ENCODE data around the gene RAD51AP2.
"Not testable (repeated sequence)": the region's sequence is repeated elsewhere in the genome, so short reads cannot be mapped to it uniquely, and the experiment has no call there.

RAD51AP2 gene

GRCh38 chr2:17518212-17519154 lies at the start of gene RAD51AP2:
RAD51AP2 (minus strand) TSS chr2:17518440; CDS start chr2:17518415, 25 bp downstream.
- no peak for FAIRE-seq

DNA sequence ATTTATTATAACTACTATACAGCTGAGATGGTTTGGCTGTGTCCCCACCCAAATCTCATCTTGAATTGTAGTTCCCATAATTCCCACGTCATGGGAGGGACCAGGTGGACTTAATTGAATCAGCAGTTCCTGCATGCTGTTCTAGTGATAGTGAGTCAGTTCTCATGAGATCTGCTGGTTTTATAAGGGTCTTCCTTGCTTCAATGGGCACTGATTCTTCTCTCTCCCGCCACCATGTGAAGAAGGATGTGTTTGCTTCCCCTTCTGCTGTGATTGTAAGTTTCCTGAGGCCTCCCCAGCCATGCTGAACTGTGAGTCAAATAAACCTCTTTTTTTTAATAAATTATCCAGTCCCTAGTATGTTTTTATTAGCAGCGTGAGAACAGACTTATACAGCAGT lies 47.5 kb upstream of the RAD51AP2 start:
- FAIRE-seq; DNase-seq (ENCODE audit: low spot score): not testable (repeated sequence)

More at GRCh38 chr2:17518212-17519154, at the start of gene RAD51AP2:
- no peak for DNase-seq (ENCODE audit: low spot score)

GRCh38 chr2:17558878-17559277 lies 40.6 kb upstream of the RAD51AP2 start:
- no peak for FAIRE-seq
- no peak for DNase-seq (ENCODE audit: low spot score)

- DNase-seq (ENCODE audit: low spot score) (no peak), FAIRE-seq (no peak)
Observed at GRCh38 chr2:17558053-17558452, 39.8 kb upstream of the RAD51AP2 start.

- FAIRE-seq = no peak
- DNase-seq (ENCODE audit: low spot score) = no peak
Observed at GRCh38 chr2:17557596-17557995, 39.4 kb upstream of the RAD51AP2 start.

DNA sequence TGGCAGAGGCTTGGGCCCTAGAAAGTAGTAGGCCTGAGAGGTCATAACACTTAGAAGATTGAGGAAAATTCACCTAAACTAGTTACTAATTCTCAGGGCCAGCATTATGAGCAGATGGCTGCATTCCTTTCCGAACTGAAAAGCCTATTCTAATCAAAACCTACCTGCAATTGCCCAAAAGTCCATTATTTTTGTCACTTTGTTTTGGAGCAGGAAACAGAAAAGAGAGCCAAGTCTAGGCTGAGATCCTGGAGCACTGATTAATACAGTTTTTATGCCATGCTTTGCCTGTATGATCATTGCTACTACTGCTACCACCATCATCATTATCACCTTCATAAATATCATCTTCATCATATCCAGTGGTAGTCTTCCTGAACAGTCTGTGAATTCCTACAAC lies 36.9 kb upstream of the RAD51AP2 start:
- DNase-seq (ENCODE audit: low spot score) = no peak
- no peak for FAIRE-seq

GRCh38 chr2:17550907-17551306 lies 32.7 kb upstream of the RAD51AP2 start:
- no peak for DNase-seq (ENCODE audit: low spot score)
- no peak for FAIRE-seq

- DNase-seq (ENCODE audit: low spot score) = no peak
Observed at GRCh38 chr2:17547737-17548136, 29.5 kb upstream of the RAD51AP2 start.

GRCh38 chr2:17547237-17547636 lies 29.0 kb upstream of the RAD51AP2 start:
- FAIRE-seq (no peak), DNase-seq (ENCODE audit: low spot score) (no peak)

More at GRCh38 chr2:17547737-17548136, 29.5 kb upstream of the RAD51AP2 start:
- no peak for FAIRE-seq

DNA sequence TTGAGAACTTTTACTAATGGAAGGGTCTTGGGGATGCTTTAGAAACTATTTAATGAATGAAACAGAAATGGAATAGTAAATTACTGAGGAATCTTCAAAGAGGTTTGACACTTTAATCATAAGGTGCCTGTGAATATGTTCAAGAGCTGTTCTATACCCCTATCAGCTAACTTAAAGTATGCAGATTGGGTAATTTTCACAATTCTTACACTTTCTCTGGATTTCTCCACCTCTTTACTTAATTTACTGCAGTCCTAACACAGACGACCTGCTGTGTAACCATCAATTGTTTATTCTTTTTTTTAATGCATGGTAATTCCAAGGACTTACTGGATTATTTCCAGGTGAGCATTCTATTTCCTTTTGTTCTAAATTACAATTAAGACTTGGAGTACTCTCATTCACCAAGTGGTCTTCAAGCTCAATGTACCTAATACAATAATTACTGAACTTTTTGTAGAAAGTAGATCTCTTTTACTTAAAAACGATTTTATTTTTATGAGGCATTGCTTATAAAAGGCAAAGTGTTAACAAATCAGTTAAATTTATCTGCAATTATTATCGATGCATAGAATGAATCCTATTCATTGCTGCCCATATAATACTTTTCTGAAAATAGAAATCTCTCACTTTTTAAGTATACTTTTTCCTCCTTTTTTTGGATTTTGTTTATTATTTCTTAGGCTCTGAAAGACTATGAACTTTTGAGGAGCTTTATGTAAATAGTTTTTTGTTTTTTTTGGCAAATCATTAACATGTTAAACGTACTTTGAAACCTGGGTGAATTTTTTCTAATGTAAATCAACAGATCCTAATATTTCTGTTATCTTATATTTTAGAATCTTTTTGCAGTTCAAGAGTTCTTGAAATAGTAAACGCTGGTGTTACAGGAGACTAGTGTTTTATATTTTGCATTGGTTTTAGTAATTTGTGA lies 27.7 kb upstream of the RAD51AP2 start:
- no peak for FAIRE-seq
- no peak for DNase-seq (ENCODE audit: low spot score)

- DNase-seq (ENCODE audit: low spot score) (no peak), FAIRE-seq (no peak)
Observed at GRCh38 chr2:17544256-17544655, 26.0 kb upstream of the RAD51AP2 start.

DNA sequence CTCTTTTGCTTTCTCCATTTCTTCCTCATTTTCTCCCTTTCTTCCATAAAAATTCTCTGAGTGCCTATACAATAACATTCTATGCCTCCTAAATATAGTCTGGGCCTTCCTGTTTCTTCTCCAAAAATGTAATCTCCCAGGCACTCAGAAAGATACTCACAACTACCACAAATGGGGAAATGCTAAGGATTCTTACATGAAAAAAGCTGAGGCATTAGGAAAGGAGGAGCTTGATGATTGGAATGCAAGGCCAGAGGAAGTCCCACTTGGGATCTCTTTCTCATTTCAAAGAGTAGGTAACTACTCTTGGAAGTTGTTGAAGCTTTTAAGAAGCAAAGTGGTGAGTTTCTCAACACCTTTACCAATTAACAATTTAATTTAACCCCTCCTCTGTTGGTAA lies 25.6 kb upstream of the RAD51AP2 start:
- no peak for DNase-seq (ENCODE audit: low spot score)
- FAIRE-seq = no peak

DNA sequence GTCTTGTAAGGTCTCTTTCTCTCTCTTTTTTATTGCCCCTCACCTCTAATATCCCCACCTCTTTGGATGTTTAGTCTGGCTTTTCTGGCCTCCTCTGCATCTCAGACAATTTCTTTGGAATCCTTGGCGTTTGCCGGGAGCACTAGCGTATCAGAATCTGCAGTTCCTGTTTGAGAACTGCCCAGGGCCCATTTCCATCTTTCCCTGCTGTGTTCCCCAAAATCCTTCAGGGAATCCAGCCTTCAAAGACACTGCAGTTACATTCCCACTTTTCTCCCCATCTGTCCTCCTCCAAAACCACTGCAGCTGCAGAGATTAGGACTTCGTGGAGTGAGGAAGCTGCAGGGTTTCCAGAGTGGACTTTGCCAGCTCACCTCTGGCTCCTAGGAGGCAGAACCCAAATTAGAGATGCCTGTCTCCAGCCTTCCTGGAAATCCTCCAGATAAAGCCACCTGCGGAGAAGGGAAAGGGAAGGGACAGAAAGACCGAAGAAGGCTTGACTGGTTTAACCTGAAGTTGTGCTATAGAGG lies 25.0 kb upstream of the RAD51AP2 start:
- FAIRE-seq (no peak), DNase-seq (ENCODE audit: low spot score) (no peak)

DNA sequence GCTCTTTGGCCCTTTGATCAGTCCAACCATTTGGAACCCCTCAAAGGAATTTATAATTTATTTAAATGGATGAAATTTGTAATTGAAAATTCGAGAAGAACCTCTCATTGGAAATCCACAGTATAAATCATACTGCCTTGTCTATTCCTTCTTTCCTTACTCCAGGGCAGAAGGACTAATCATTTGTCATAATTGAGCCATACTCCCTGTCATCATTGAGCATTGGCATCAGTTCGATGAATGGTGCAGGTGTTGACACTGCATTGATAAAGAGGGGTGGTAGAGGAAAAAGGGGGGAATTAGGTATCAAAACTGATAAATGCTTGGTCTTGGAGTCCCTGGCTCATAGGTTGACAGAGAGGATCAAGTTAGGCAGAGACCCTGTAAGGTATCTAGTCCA lies 24.2 kb upstream of the RAD51AP2 start:
- FAIRE-seq = no peak

GRCh38 chr2:17541531-17541950 lies 23.3 kb upstream of the RAD51AP2 start:
- FAIRE-seq = no peak
- no peak for DNase-seq (ENCODE audit: low spot score)

More for the DNA sequence above, 24.2 kb upstream of the RAD51AP2 start:
- no peak for DNase-seq (ENCODE audit: low spot score)

DNA sequence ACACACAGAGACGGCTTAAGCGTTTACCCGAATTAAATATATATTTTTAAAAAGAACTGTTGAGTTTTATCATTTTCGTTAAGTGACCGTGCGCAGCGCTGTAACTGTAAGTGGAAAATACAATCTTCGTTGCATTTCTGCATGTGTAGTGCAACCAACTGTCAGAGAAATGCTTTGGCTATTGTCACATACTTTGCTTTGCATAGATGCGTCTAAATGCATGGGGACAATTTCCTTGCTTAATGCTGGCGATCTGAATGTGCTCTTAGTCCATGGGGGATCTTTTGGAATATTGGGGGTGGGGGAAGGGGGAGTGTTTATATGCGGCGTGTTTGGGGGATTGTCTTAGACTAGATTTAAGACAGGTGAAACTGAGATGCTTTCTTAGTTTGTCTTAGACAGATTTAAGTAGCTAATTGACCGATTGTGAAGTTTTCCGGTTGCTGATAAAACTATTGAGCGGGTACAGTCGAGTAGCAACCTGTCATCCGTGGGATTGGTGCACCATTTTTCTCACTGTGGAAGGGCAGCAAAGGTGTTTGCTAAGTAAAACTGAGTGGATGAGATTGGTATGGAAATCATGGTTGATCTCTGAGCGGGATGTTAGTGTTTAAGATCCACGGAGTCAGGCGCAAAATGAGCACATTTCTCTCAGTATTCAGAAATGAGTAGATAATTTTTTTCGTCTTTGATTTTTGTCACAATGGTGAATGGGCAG lies 22.7 kb upstream of the RAD51AP2 start:
- FAIRE-seq = no peak

DNA sequence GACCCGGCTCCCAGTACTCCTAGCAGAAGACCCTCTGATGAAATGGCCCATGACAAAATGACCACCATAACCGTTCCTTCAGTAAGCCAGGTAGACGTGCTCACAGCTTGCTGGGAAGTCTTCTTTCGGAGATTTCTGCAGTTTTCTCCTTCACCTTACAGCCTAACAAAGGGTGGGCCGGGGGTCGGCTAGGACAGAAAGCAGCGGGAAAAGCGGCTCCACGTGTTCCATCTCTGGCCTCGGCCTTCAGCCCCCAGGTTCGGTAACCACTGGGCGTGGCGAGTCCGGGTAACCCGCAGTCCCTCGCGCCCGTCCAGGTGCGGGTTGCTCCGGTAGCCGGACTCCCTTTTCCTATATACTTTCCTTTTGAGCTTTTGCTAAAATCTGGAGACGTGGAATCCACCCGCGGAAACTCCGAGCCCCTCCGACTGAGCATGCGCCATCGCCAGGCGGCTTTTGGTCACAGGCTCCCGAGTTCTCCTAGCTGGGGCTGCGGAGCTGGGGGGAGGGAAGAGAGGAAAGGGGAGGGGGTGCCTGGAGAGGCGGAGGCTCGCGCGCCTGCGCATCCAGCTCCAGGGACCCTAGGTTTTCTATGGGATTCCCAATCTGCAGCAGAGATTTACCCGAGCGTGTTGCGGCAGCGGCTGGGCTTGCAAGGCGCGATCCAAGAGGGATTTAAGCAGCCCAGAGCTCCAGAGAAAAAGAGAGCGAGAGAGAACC lies 22.0 kb upstream of the RAD51AP2 start, which contains the start of gene VSNL1:
Gene VSNL1, plus strand, starts transcription at position 604 of the 720 bp plus-strand sequence. CDS start 51,379 bp downstream, outside the sequence.
- DNase-seq (ENCODE audit: low spot score) (no peak), FAIRE-seq (no peak)

More for the DNA sequence above, 22.7 kb upstream of the RAD51AP2 start:
- no peak for DNase-seq (ENCODE audit: low spot score)

- FAIRE-seq = no peak
- DNase-seq (ENCODE audit: low spot score) = no peak
Observed at GRCh38 chr2:17539611-17540092, 21.4 kb upstream of the RAD51AP2 start.

- DNase-seq (ENCODE audit: low spot score) (no peak), FAIRE-seq (no peak)
Observed at GRCh38 chr2:17538844-17539554, 20.8 kb upstream of the RAD51AP2 start.

Measured in RCC 7860 (cell line).